Measurements from ENCODE around the gene PPIL6.
"Not testable (repeated sequence)": the region's sequence is repeated elsewhere in the genome, so short reads cannot be mapped to it uniquely, and the experiment has no call there.

The PPIL6 gene

DNA sequence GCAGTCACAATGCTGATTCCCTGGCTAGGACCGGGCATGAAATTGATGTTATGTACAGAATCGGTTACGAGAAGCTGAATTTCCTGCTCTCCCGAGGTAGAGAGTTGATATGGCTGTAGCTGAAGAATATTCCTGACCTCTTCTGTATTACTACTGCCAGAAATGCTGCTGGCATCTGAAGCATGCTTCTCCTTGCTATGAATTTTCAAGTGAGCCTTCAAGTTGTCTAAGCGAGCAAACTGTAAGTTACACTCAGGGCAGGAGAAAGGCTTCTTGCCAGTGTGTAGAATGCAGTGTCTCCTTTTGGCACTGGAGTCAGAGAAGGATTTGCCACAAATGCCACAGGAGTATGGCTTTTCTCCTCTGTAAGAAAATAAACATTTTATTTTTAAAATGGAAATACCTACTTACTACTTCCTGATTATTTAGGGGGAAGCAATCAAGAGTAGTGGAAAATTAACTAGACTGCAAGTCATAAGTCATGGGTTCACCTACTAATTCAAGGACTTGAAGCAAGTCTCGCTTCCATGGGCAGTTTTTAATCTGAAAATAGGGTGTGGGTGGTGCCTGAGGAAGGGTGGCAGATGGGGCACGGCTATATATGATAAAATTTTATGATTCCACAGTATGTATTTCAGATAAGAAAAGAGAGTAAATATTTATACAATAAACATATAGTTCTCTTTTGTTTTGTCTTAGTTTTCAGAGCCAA, 25.9 kb upstream of the PPIL6 start:
- no peak for DNase-seq (ENCODE audit: low spot score)

DNA sequence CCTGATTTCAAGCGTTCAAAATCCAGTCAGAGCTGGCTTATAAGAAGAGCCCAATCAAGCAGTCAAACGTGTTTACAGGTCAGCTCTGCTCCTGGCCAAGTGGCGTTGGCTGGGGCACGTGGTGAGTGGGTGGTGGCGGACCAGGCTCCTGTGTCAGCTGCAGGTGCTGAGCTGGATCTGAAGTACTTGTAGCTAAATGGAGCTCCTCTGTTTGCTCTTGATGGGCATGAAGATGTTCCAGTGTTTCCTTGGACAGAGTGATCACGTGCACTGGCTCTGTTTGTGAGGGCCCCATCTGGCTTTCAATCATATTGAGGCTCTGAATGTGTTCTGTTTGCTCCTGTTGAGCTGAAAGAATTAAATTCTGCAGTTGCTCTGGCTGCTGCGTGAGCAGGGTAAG, 25.3 kb upstream of the PPIL6 start:
- DNase-seq (ENCODE audit: low spot score) = no peak

DNA sequence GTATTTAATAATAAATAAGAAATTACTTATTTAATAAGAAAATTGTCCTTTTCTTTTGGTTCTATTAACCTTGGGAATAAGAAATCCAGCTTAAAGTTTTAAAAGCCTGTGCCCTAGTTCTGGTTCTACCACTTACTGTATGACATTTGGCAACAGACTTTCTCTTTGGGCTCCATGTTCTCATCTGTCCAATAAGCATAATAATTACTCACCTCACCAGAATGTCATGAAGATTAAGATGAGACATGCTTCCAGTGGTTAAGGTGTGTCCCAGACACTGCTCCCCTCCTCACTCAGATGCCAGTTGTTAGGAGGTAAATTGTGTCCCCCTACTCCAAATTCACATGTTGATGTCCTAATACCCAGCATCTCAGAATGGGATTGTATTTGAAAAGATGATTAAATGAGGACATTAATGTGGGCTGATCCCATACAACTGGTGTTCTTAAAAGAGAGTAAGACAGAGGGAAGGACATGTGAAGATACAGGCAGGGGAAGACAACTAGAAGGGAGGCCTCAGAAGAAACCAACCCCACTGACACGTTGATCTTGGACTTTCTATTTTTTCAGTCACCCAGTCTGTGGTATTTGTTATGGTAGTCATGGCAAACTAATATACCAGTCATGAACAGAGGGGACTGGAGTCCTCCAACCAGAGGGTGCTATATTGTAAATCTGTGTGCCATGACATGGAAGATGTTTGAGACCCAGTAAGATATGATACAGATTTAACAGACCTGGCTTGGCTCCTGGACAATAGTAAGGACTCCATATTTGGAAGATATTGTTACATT, 21.5 kb upstream of the PPIL6 start:
- DNase-seq (ENCODE audit: low spot score) = no peak

DNA sequence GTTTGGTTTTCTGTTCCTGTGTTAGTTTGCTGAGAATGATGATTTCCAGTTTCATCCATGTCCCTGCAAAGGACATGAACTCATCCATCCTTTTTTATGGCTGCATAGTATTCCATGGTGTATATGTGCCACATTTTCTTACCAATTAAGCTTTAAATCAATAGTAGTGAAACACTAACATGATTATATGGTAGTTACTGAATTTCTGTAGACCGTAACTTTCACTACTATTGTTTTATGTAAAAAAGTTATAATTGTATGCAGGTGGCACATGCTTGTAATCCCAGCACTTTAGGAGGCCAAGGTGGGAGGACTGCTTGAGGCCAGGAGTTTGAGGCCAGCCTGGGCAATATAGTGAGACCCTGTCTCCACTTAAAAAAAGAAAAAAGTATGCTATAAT, 20.8 kb upstream of the PPIL6 start:
- not testable (repeated sequence) for DNase-seq (ENCODE audit: low spot score)

DNA sequence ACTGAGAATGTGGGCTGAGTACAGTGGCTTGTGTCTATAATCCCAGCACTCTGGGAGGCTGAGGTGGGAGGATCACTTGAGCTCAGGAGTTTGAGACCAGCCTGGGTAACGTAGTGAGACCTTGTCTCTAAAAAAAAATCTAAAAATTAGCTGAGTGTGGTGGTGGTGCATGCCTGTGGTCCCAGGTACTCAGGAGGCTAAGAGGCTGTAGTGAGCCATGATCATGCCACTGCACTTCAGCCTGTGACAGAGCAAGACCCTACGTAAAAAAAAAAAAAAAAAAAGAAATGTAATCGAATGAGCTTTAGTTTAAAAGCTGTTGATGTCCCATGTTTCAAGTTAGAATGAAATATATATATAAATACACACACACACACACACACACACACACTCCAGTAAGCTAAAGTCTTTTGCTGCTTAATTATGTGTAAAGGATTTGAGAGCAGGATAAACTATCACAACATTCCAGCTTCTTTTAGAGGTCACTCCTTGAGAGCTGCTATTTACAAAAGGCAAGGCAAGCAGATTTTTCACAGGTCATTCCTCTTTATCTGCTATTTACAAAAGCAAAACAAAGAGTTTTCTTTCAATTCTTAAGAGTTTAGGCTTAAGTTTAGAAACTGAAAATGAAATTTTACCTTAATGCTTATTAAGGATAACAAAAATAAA, 19.9 kb upstream of the PPIL6 start:
- no peak for DNase-seq (ENCODE audit: low spot score)

DNA sequence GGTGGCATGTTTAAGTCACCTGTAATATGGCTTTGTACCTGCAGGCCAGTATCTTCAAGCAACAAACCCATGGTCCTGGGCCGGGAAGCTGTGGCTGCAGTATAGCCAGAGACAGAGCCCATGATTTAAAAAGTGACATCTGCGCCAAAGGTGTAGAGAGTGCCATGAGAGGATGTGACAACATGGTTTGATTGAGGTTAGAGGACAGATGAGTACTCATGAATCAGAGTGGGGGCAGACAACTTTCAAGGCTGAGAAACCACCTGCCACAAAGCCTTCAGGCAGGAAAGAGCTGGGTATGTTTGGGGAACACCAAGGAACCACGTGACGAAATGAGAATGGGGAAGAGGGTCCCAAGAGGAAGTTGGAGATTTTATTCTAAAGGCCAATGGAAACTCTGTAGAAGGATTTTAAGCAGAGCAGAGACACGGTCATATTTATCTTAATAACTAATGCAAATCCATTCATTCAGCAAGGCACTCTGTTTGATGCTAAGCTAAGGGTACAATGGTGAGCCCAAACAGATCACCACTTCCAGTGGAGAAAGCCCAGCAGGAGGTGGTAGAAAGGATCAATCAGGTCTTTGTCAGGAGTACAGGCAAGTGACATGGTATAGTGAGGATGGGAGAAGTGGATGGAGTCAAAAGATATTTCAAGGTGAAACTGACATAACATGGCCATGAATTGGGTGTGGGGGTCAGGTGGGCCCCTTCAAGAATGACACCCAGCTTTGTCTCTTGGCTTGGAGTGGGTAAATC, 18.5 kb upstream of the PPIL6 start:
- no peak for DNase-seq (ENCODE audit: low spot score)

DNA sequence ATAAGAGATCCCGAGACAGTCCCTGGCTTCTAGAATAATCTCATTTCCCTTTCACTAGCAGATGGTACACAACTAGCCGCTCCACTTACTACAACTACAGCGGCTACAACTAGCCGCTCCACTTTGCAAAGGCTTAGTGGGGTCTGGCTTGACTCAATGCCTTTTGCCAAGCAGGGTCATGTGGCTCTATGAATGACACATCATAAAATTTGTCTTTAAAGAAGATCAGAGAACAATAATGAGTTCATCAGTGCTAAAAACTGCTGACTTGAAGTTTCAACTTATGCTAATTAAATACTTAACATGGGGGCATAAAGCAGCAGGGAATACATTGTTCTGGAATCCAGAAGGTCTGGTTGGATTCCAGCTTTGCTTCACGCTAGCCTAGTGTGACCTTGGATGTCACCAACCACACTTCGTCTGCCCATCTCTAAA, 17.2 kb upstream of the PPIL6 start:
- DNase-seq (ENCODE audit: low spot score) = no peak

DNA sequence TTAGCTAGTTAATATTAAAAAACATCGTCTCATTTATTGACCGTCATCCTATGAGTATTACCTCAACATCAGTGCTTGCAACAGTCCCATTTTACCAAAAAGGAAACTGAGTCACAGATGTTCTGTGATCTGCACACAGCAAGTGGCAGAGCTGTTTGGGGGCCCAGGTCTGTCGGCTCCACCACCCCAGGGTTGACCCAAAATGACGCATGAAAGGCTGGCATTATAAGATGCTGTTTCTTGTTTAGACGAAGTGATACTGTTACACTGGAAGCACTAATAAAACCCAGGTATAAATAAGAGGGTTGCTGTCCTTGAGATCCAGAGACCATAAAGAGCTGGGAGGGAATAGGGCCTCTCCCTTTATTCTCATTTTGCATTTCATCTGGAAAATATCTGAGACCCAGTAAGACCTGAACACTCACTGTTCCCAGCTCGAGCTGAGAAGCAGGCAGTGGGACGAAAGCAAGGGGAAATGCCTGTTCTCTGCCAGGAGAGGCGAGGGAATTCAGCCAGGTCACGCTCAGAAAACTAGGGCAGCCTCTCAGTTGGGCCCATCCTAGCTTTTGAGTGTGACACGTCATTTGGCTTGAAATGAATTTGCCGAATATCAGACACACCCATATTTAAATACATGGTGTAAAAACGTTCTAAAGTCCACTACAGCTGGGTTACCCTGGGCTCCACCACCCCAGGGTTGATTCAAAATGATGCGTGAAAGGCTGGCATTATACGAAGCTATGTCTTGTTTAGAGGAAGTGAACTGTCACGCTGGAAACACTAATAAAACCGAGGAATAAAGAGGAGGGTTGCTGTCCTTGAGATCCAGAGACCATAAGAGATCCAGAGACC, 16.5 kb upstream of the PPIL6 start:
- peak; percentile 80 for DNase-seq (ENCODE audit: low spot score)

DNA sequence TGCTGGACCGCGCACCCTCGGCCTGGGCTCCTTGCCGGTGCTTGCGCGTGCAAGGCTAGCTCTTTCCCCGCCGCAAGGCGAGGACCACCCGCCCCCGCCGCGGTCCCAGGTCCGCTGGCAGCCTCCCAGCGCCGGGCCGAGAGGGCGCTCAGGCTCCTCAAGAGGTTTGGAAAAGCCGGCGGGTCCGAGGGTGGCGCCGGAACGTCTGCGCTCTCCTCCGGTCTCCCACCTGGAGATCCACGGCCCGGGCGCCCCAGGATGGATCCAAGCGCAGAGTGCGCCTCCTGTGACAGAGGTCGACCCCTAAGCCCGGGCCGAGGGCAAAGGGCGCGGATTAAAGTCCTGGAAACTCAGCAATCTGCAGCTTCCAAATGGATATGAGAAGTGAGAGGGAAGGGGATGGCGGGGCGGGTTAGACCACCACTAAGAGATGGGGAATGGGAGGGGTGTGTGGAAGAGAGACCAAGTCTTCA, 15.7 kb upstream of the PPIL6 start:
- no peak for DNase-seq (ENCODE audit: low spot score)

DNA sequence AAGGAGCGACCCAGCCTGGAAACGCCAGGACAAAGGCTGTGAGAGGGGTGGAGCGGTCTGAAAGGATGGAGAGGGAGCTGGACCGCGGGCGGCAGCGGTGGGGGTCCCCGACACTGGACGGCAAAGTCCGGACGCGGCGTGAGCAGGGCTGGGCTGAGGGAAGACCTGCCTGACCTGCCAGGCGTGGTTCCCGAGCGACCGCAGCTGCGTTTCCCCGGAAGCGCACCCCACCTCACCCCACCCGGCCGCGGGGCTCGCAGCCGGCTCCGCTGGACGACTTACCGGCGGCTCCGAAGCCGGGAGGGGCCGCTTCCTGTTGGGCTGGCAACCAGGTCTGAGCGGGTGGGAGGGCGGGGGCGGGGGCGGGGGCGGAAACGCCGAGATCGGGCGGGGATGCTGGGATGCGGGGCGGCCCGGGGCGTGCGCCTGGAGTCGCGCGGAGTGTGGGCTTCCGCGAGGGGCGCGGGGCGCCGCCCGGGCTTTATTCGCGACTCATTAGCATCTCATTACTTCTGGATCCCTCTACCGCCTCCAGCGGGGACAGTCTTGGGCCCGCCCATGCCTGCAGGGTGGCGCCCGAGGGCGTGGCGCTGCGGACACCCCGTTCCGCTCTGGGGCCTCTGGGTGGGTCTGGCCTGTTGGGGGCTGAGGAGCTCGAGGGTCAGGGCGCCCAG, 15.1 kb upstream of the PPIL6 start, which contains the start of gene MICAL1:
Gene MICAL1, minus strand, starts transcription at position 336 of the 674 bp plus-strand sequence. CDS start 1,576 bp downstream, outside the sequence.
- peak; percentile 88 for DNase-seq (ENCODE audit: low spot score)

DNA sequence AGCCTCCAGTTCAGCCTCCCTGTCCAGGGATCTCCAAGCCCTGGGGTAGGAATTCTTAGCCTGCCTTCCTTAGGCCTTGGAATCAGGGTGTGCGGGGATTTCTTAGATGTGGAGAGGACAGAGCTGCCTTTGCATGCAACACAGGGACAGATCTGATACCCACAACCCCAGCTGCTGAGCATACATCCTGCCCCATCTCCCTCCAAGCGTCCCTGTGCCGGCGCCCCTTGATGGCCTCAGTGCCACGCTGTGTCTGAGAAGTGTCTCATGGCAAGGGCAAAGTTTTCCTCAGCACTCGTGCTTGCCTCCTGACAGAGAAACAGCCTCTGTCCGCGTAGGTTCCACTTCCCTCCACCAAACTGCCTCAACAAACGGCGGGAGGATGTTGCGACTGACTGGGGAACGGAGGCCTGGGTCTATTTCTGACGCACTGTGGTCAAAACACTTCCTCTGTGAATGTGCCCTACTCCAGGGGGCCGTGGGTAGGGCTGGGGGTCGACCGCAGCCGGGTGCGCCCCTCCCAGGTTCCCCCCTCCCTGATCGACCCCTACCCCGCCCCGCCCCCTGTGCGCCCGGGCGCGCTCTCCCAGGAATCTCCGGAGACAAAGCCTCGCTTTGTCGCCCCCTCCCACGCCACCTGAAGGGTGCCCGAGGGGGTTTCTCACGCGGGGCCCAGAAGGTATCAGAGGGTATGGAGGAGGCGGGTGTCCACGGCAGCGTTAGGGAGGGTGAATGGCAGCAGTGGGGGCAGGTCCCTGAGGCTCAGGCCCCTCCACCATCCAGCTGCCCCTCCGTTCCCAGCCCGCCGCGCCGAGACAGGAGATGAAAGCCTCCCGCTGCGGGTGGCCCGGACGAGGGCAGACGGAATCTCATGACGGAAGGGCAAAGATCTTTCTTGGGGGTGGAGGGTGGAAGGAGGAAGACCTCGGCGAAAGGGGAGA, 14.3 kb upstream of the PPIL6 start:
- DNase-seq (ENCODE audit: low spot score) = peak; percentile 48

DNA sequence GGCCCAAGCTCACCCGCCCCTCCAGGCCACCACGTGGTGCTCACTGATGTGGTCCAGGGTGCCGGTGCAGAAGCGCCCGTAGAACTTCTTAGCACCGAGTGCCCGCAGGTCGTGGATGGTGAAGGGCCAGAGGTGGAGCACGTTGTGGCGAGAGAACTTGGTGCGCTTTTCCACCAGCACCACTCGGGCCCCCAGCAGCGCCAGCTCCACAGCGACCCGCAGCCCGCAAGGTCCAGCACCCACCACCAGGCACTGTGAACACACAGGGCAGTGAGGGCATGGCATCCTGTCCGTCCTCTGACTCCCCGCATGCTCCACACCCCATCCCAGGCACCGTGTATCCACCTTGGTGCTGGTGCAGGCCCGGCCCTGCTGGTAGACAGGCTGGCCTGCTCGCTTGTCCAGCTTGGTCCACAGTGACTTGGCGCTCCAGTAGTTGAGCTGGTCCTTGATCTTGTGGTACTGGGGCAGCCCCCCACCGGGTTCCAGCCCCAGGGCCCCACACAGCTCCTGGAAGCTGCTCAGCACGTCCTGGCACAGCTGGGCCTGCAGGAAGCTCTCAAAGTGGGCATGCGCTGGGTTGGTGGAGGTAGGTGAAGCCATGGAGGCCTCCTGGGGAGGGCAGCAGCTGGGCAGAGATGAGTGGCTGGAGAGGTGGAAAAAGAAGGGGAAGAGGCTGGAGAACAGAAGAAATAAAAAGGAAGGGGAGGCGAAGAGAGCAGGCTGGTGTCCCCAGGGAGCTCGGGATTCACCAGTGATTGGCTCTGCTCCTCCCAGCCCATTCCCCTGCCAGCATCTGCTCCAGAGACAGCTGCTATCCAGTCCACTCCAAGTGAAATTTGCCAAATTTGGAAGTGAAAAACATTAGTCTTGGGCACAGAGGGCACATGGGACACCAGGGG, 13.4 kb upstream of the PPIL6 start:
- no peak for DNase-seq (ENCODE audit: low spot score)

DNA sequence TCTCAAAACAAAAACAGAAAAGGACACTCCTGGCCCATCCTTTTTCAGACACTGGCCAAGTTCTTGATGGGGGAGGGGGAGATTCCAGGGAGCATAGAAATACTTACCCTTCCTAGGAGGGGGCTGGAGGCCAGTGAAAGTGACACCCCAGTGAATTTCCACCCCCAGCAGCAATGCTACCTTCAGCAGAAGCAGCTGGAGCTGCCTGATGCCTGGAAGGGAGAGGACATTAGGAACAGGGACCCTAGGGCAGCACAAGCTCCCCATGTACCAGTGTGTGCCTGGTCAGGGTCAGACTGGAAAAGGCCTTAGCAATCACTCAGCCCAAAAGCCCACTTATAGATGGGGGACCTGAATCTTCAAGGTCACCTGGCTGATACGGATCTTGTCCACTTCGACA, 12.7 kb upstream of the PPIL6 start:
- DNase-seq (ENCODE audit: low spot score) = no peak

DNA sequence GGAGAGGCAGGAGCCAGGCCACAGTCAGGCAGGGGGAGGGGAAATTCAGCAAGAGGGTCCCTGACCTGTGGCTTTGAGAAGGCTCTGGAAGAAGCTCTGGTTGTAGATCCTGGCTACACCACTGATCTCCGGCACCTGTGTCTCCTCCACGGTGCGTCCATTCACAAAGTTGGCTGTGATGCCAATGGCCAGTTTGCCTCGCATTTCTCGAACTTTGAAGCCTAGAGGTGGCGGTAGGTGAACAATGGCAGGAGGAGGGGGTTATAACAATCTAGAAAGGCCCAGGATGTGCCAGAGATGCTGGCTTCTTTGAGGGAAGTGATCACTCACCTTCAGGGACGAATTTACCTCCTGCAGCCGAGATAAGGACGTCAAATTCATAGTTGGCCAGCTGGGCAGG, 11.8 kb upstream of the PPIL6 start:
- DNase-seq (ENCODE audit: low spot score) = no peak

DNA sequence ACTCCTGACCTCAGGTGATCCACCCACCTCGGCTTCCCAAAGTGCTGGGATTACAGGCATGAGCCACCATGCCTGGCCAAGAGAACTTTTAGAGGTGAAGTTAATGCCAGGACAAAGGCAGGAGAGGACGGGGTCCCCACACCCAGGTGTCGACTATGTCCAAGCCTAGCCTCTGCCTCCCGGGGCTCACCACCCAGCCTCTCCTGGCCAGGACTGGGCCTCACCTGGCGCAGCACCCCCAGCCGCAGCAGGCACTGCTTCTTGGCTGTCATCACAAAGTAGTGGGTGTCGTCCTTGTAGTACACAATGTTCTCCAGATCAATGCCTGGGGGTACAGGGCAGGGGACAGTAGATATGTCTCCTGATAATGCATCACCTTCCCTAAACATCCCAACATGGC, 10.9 kb upstream of the PPIL6 start:
- no peak for DNase-seq (ENCODE audit: low spot score)

DNA sequence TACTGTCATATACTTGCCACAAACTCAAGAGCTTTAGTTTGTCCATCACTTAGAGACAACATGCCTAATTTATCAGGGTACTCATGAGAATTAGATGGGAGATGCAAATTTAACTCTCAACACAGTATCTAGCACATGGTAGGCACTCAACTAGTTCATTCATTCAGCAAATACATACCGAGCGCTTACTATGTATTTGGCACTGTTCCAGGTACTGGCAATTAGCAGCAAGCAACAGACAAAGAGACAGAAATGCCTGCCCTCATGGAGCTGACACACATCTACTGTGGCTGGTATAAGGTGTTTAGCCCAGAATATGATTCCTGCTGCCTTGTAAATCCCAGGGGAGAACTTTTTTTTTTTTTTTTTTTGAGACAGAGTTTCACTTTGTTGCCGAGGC, 10.4 kb upstream of the PPIL6 start:
- DNase-seq (ENCODE audit: low spot score) = no peak

DNA sequence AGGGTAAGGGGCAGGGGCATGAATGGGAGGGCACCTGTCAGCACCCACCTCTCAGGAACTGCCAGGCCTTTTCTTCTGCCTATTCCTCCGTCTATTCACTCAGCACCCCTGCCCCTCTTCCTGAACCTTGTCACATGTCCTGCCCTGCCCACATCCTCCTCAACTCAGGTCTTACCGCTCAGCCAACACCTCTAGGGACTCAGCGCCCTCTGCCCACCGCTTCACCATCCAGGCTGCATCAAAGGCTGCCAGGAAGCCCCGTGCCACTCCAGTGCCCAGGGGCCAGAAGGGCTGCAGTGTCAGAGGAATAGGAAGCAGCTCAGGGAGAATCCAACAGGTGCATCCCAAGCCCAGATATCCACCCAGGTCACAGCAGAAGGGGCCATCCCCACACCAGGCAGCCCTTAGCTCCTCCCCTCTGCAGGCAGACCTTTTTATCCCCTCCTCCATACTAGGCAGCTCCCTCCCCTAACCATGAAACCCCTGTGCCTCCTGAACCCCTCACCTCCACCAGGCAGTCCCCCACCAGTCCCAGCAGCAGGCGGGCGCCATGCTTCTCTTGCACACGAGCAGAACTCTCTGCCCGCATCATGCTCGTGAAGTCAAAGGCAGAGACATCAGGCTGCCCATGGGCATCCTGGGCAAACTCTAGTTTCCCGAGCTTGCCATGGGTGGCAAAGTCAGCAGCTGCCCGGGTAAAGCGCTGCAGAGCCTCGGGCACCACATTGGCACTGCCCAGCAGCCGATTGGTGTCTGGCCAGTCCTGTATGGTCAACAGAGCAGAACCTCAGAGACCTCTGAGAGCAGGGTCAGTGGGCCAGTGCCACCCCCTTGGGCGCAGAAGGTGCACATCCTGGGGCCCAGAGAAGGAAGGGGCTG, 9.6 kb upstream of the PPIL6 start:
- no peak for DNase-seq (ENCODE audit: low spot score)
